ENCODE data around the gene HIGD1B. TPM values are rescaled to one million over a fixed set of nuclear protein-coding genes. Genes with fewer than 3 reads are reported as not detected.

The HIGD1B gene
- total and polyA plus RNA-seq, 2 of the 13 experiments (the other 11 are each of a cell fraction or from before 2014, with no cell fraction given) = not detected

- TF ChIP-seq SRY (CRISPR knock-in tag; IDR thresholded peaks at IDR 0.05) = peak; percentile 96
- TF ChIP-seq CREM (IDR thresholded peaks at IDR 0.05) = peak; percentile 99
- TF ChIP-seq CREM (CRISPR knock-in tag; IDR thresholded peaks at IDR 0.05) = peak; percentile 91
- TF ChIP-seq ETV6 (CRISPR knock-in tag; conservative IDR thresholded peaks at IDR 0.05) = peak; percentile 93; the same call in 1 of the 2 replicates
- peak; percentile 77 for TF ChIP-seq ZNF143 (CRISPR knock-in tag; IDR thresholded peaks at IDR 0.05)
- TF ChIP-seq, protein P1, sequence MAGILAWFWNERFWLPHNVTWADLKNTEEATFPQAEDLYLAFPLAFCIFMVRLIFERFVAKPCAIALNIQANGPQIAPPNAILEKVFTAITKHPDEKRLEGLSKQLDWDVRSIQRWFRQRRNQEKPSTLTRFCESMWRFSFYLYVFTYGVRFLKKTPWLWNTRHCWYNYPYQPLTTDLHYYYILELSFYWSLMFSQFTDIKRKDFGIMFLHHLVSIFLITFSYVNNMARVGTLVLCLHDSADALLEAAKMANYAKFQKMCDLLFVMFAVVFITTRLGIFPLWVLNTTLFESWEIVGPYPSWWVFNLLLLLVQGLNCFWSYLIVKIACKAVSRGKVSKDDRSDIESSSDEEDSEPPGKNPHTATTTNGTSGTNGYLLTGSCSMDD (CRISPR knock-in tag; IDR thresholded peaks at IDR 0.05) = no peak
- TF ChIP-seq ZBTB42 (CRISPR knock-in tag; IDR thresholded peaks at IDR 0.05) = no peak
- TF ChIP-seq BCL6 (CRISPR knock-in tag; IDR thresholded peaks at IDR 0.05) = peak; percentile 64
- TF ChIP-seq ZBTB7B (CRISPR knock-in tag; IDR thresholded peaks at IDR 0.05) = no peak; the same call in 1 of the 2 replicates
- peak; percentile 93 for TF ChIP-seq ZMYM4 (CRISPR knock-in tag; IDR thresholded peaks at IDR 0.05)
- peak; percentile 68; the same call in 1 of the 2 replicates for TF ChIP-seq EED (CRISPR knock-in tag; IDR thresholded peaks at IDR 0.05)
- no peak for TF ChIP-seq TCF7L2 (IDR thresholded peaks at IDR 0.05; ENCODE audit: low read depth, low read length)
- peak; percentile 21; the same call in 1 of the 2 replicates for TF ChIP-seq ZBTB10 (CRISPR knock-in tag; IDR thresholded peaks at IDR 0.05; ENCODE audit: borderline replicate concordance)
- TF ChIP-seq TIGD3 (CRISPR knock-in tag; IDR thresholded peaks at IDR 0.05; ENCODE audit: borderline replicate concordance) = 0 out of 2 replicates have a peak, but pooled peaks have one; percentile 42
- peak in 1 of 2 experiments; percentile 97; a peak in 2 of 4 replicates for TF ChIP-seq KLF16 (CRISPR knock-in tag; IDR thresholded peaks at IDR 0.05)
- peak; percentile 99 for TF ChIP-seq KAT7 (CRISPR knock-in tag; IDR thresholded peaks at IDR 0.05; ENCODE audit: borderline replicate concordance)
- peak; percentile 65; the same call in 1 of the 2 replicates for TF ChIP-seq ZFP41 (CRISPR knock-in tag; IDR thresholded peaks at IDR 0.05; ENCODE audit: borderline replicate concordance)
- peak; percentile 96 for TF ChIP-seq ZNF747 (CRISPR knock-in tag; IDR thresholded peaks at IDR 0.05; ENCODE audit: borderline replicate concordance)
Measured at GRCh38 chr17:44899074-44899782, 51.5 kb downstream of the HIGD1B start, which contains the start of gene EFTUD2 (continued).

All from HepG2 (cell line).